ENCODE measurements around the gene ZNF335. TPM values are rescaled to one million over a fixed set of nuclear protein-coding genes. Genes with fewer than 3 reads are reported as not detected.

Gene ZNF335
- total and polyA plus RNA-seq, 2 donors (not counting 3 experiments of a cell fraction or from before 2014, with no cell fraction given), result 17.3 to 22.8 TPM

GRCh38 chr20:45926731-45927070 is 45.3 kb downstream of the ZNF335 start:
- intact Hi-C loops (cut with micrococcal nuclease) (no loop called here), dilution Hi-C loops (cut with MboI; ENCODE audit: extremely low pct_ligation_motif_present, low sequenced_read_pairs) (no loop called here)
- no peak overlapping the region for H3K4me2 ChIP-seq (ENCODE audit: insufficient read depth, low read length)
- no peak for DNase-seq (ENCODE audit: low read depth, low spot score)
- H3K27ac ChIP-seq (ENCODE audit: insufficient read depth, low read depth, low read length), result no peak overlapping the region
- H3K4me3 ChIP-seq (replicated peaks in 1 of 3; ENCODE audit: insufficient read depth in 1 of 3, low read depth in 1 of 3, low read length in 3 of 3), result no peak overlapping the region
- H2AFZ ChIP-seq (ENCODE audit: low read depth, low read length), result no peak overlapping the region
- no peak for TF ChIP-seq POLR2A (IDR thresholded peaks at IDR 0.05; ENCODE audit: low read depth, low read length)
- no peak for TF ChIP-seq MAX (IDR thresholded peaks at IDR 0.05; ENCODE audit: insufficient read depth, insufficient read length)
- TF ChIP-seq FOS (IDR thresholded peaks at IDR 0.05; ENCODE audit: borderline replicate concordance, insufficient read depth, low read length), result no peak
- no peak for TF ChIP-seq MYC (IDR thresholded peaks at IDR 0.05; ENCODE audit: low read depth, low read length)
- no peak for TF ChIP-seq EZH2 (IDR thresholded peaks at IDR 0.05; ENCODE audit: borderline replicate concordance, low read depth, low read length, severe bottlenecking)
- TF ChIP-seq GATA2 (IDR thresholded peaks at IDR 0.05; ENCODE audit: insufficient read depth, insufficient read length, low read depth, low read length), result no peak
- TF ChIP-seq POLR2AphosphoS5 (IDR thresholded peaks at IDR 0.05; ENCODE audit: insufficient read depth, low read depth, low read length), result no peak
- peaks cover 6% of the 10 kb centered on the region for H3K4me1 ChIP-seq (ENCODE audit: control insufficient read depth, extremely low read depth, insufficient read depth, low read length)
- no peaks in the 10 kb centered on the region for H3K27me3 ChIP-seq (ENCODE audit: control insufficient read depth in 2 of 2, insufficient read depth in 2 of 2, low read length in 2 of 2)
- no peaks in the 10 kb centered on the region for H4K20me1 ChIP-seq (replicated peaks; ENCODE audit: control insufficient read depth, extremely low read depth, insufficient read depth, low read length)
- BruUV-seq (replicated peaks), result no TSS peak
- ChIA-PET CTCF (no interaction called here), POLR2A (no interaction called here)
- no peak for FAIRE-seq
- no peaks in the 10 kb centered on the region for H3K79me2 ChIP-seq (ENCODE audit: control insufficient read depth, insufficient read depth, low read length)
- no peaks in the 10 kb centered on the region for H3K36me3 ChIP-seq (ENCODE audit: control insufficient read depth in 2 of 2, extremely low read depth in 1 of 2, insufficient read depth in 2 of 2, low read length in 2 of 2)
- H3K9me1 ChIP-seq (replicated peaks; ENCODE audit: control insufficient read depth, extremely low read depth, insufficient read depth, low read length), result no peaks in the 10 kb centered on the region
- H3K9ac ChIP-seq (replicated peaks; ENCODE audit: extremely low read depth, insufficient read depth, low read length), result no peak overlapping the region
- H3K9me3 ChIP-seq (replicated peaks; ENCODE audit: control insufficient read depth, insufficient read depth, low read length), result no peaks in the 10 kb centered on the region

DNA sequence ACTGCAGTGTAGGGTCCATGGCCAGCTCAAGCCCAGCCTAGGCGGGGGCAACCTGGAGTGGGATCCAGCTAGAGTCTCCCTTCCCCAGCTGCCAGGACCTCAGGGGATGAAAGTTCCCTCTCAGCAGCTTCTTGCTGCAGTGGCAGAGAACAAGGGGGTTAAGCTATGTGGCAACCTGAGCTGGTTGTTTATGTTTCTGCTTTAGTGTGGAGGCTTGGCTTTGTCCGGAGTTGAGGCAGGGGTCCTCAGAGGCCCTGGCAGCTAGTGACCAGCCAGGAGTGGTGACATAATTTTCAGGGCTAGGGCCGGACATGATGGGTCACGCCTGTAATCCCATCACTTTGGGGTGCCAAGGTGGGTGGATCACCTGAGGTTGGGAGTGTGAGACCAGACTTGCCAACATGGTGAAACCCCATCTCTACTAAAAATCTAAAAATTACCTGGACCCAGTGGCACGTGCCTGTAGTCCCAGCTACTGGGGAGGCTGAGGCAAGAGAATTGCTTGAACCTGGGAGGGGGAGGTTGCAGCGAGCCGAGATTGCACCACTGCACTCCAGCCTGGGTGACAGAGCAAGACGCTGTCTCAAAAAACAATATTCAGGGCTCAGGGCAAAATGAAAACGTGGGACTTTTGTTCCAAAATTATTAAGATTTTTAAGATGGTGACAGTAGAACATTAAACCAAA is 46.0 kb downstream of the ZNF335 start:
- H3K9me3 ChIP-seq (replicated peaks; ENCODE audit: control insufficient read depth, insufficient read depth, low read length), result no peaks in the 10 kb centered on the region
- no TSS peak for BruUV-seq (replicated peaks)
- no peaks in the 10 kb centered on the region for H3K9me1 ChIP-seq (replicated peaks; ENCODE audit: control insufficient read depth, extremely low read depth, insufficient read depth, low read length)
- no peaks in the 10 kb centered on the region for H3K79me2 ChIP-seq (ENCODE audit: control insufficient read depth, insufficient read depth, low read length)
- no peaks in the 10 kb centered on the region for H3K27me3 ChIP-seq (ENCODE audit: control insufficient read depth in 2 of 2, insufficient read depth in 2 of 2, low read length in 2 of 2)
- no peak overlapping the region for H3K4me2 ChIP-seq (ENCODE audit: insufficient read depth, low read length)
- FAIRE-seq (peak; percentile 24), DNase-seq (ENCODE audit: low read depth, low spot score) (no peak)
- POLR2A ChIA-PET, result interaction anchor here (2.8 kb wide), 1 partner anchor 8 kb away, joined by 20 read pairs; the partner anchor contains the start of gene PCIF1
- no peak overlapping the region for H3K4me3 ChIP-seq (replicated peaks in 1 of 3; ENCODE audit: insufficient read depth in 1 of 3, low read depth in 1 of 3, low read length in 3 of 3)
- H4K20me1 ChIP-seq (replicated peaks; ENCODE audit: control insufficient read depth, extremely low read depth, insufficient read depth, low read length), result no peaks in the 10 kb centered on the region
- CTCF ChIA-PET, result interaction anchor here (1.0 kb wide), 1 partner anchor 34 kb away, joined by 3 read pairs; no protein-coding TSS in a partner anchor
- no peak overlapping the region for H2AFZ ChIP-seq (ENCODE audit: low read depth, low read length)
- H3K9ac ChIP-seq (replicated peaks; ENCODE audit: extremely low read depth, insufficient read depth, low read length), result no peak overlapping the region
- intact Hi-C loops (cut with micrococcal nuclease) (no loop called here), dilution Hi-C loops (cut with MboI; ENCODE audit: extremely low pct_ligation_motif_present, low sequenced_read_pairs) (no loop called here)
- H3K36me3 ChIP-seq (ENCODE audit: control insufficient read depth in 2 of 2, extremely low read depth in 1 of 2, insufficient read depth in 2 of 2, low read length in 2 of 2), result no peaks in the 10 kb centered on the region
- TF ChIP-seq GATA2 (IDR thresholded peaks at IDR 0.05; ENCODE audit: insufficient read depth, insufficient read length, low read depth, low read length), result no peak
- no peak overlapping the region for H3K27ac ChIP-seq (ENCODE audit: insufficient read depth, low read depth, low read length)
- H3K4me1 ChIP-seq (ENCODE audit: control insufficient read depth, extremely low read depth, insufficient read depth, low read length), result peaks cover 6% of the 10 kb centered on the region
